Hepatocyte (in vitro differentiated cells): ENCODE results near the gene VASP.

Source experiments
- EZH2phosphoT487 ChIP-seq: fragments of 200-600 bp; sonication (generic); IDR thresholded peaks from one replicate; pipeline ENCODE4 v1.6.1; 2018; ENCODE audit warnings: antibody characterized with exemption, mild to moderate bottlenecking, low read depth, moderate library complexity; ENCODE audit not compliant: unreplicated experiment, severe bottlenecking
- TF ChIP-seq, protein P1 (sequence below): fragments of 200-600 bp; sonication (generic); IDR thresholded peaks from 2 replicates; pipeline ENCODE4 v1.5.1; 2016; ENCODE audit warnings: antibody characterized with exemption, mild to moderate bottlenecking; ENCODE audit not compliant: poor library complexity

DNA sequence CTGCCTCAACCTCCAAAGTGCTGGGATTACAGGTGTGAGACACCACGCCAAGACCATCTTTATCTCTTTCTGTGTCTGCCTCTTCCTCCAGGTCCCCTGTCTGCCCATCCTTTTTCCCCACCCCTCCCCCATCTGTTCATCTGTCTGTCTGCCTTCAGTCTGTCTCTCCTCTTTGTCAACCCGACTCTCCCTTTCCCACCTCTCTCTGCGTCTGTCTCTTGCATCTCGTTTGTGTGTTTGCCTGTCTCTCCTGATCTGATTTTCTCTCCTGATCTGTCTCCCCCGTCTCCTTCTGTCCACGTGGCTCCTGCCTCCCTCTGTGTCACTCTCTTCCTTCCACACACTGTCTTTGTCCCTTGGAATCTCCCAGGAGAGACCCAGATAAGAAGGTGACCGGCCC is 10.0 kb downstream of the VASP start:
- TF ChIP-seq, protein P1, sequence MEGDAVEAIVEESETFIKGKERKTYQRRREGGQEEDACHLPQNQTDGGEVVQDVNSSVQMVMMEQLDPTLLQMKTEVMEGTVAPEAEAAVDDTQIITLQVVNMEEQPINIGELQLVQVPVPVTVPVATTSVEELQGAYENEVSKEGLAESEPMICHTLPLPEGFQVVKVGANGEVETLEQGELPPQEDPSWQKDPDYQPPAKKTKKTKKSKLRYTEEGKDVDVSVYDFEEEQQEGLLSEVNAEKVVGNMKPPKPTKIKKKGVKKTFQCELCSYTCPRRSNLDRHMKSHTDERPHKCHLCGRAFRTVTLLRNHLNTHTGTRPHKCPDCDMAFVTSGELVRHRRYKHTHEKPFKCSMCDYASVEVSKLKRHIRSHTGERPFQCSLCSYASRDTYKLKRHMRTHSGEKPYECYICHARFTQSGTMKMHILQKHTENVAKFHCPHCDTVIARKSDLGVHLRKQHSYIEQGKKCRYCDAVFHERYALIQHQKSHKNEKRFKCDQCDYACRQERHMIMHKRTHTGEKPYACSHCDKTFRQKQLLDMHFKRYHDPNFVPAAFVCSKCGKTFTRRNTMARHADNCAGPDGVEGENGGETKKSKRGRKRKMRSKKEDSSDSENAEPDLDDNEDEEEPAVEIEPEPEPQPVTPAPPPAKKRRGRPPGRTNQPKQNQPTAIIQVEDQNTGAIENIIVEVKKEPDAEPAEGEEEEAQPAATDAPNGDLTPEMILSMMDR = no peak
- no peak for TF ChIP-seq EZH2phosphoT487
